Common myeloid progenitor, CD34-positive (primary cell): ENCODE results near the gene PLTP.

ENCODE experiments used
- CTCF ChIA-PET: fragments of 350-600 bp; sonication (Branson Sonifier 250); formaldehyde crosslinking; loops from one replicate; lab custom pipeline; 2021; ENCODE audit warnings: antibody characterized with exemption; lab: Charles Lee
- POLR2A ChIA-PET: fragments of 350-600 bp; sonication (Branson Sonifier 250); formaldehyde crosslinking; loops from one replicate; lab custom pipeline; 2021; ENCODE audit warnings: antibody characterized with exemption; lab: Charles Lee
- DNase-seq, 3 donors: peaks; one replicate each; pipeline versions ENCODE4 v3.0.0 to v3.0.0-alpha.2; 2013
- H3K27ac ChIP-seq, 2 experiments: 1 replicate in 1 of 2; 2 replicates in 1 of 2; pipeline ENCODE4 v1.7.0; 2013; ENCODE audit warnings: inconsistent platforms in 2 of 2, low read length in 2 of 2, mild to moderate bottlenecking in 2 of 2, low read depth in 1 of 2, moderate library complexity in 1 of 2; ENCODE audit not compliant: severe bottlenecking in 2 of 2, insufficient read depth in 1 of 2, poor library complexity in 1 of 2
- H3K27me3 ChIP-seq, 5 experiments: replicated peaks in 2 of 5; 1 replicate in 3 of 5; 2 replicates in 2 of 5; pipeline versions ENCODE4 v1.6.1 to v1.7.0; 2013; ENCODE audit warnings: low read length in 4 of 5, mild to moderate bottlenecking in 2 of 5, moderate library complexity in 2 of 5, inconsistent platforms in 1 of 5; ENCODE audit not compliant: insufficient read depth in 5 of 5, control insufficient read depth in 4 of 5
- H3K36me3 ChIP-seq, 4 experiments: 1 replicate in 2 of 4; 2 replicates in 2 of 4; pipeline versions ENCODE4 v1.6.1 to v1.7.0; 2013; ENCODE audit warnings: low read length in 3 of 4, control low read depth in 1 of 4, mild to moderate bottlenecking in 1 of 4; ENCODE audit not compliant: control insufficient read depth in 4 of 4, insufficient read depth in 4 of 4
- H3K4me1 ChIP-seq, 4 experiments: 1 replicate in 3 of 4; 2 replicates in 1 of 4; pipeline versions ENCODE4 v1.6.1 to v1.7.1; 2013; ENCODE audit warnings: low read length in 3 of 4, mild to moderate bottlenecking in 3 of 4, control low read depth in 1 of 4, inconsistent platforms in 1 of 4, moderate library complexity in 1 of 4; ENCODE audit not compliant: control insufficient read depth in 4 of 4, insufficient read depth in 4 of 4; ENCODE audit errors: control extremely low read depth in 1 of 4
- H3K4me3 ChIP-seq, 7 experiments: 1 replicate in 4 of 7; 2 replicates in 3 of 7; pipeline versions ENCODE4 v1.5.1 to v1.7.0; 2013; ENCODE audit warnings: mild to moderate bottlenecking in 7 of 7, low read length in 6 of 7, moderate library complexity in 6 of 7, inconsistent platforms in 2 of 7, low read depth in 2 of 7, control low read depth in 1 of 7; ENCODE audit not compliant: insufficient read depth in 4 of 7, control insufficient read depth in 1 of 7; ENCODE audit errors: extremely low read depth in 1 of 7
- H3K9me3 ChIP-seq, 5 experiments: 1 replicate in 4 of 5; 2 replicates in 1 of 5; pipeline versions ENCODE4 v1.6.1 to v1.7.1; 2013; ENCODE audit warnings: low read length in 4 of 5, mild to moderate bottlenecking in 2 of 5, inconsistent platforms in 1 of 5, low read depth in 1 of 5, moderate library complexity in 1 of 5; ENCODE audit not compliant: control insufficient read depth in 4 of 5, insufficient read depth in 2 of 5; ENCODE audit errors: control extremely low read depth in 1 of 5
- WGBS: methylation state at CpG from one replicate; pipeline ENCODE4 v1.1.5; 2013; ENCODE audit not compliant: insufficient coverage; 5-methylcytosine and 5-hydroxymethylcytosine counted together

PLTP gene

DNA sequence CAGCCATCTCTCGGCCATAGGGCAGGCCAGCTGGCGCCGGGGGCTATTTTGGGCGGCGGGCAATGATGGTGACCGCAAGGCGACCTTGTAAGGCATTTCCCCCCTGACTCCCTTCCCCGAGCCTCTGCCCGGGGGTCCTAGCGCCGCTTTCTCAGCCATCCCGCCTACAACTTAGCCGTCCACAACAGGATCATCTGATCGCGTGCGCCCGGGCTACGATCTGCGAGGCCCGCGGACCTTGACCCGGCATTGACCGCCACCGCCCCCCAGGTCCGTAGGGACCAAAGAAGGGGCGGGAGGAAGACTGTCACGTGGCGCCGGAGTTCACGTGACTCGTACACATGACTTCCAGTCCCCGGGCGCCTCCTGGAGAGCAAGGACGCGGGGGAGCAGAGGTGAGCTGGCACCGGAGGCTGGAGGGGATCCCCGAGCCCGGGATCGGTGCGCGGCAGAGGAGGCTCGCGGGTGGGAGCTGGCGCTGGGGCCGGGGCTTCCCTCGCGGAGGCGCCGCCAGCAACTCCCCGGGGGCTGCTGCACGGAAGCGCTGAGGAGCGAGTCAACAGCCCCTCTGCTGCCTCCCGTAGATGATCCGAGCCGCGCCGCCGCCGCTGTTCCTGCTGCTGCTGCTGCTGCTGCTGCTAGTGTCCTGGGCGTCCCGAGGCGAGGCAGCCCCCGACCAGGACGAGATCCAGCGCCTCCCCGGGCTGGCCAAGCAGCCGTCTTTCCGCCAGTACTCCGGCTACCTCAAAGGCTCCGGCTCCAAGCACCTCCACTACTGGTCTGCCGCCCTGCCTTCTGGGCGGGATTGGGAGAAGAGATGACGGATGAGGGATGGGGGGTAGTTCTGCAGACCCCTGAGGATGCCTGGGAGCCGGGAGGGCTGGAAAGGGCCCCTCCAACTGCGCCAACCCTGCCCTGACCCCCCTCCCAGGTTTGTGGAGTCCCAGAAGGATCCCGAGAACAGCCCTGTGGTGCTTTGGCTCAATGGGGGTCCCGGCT lies 20.7 kb downstream of the PLTP start, which contains the start of the genes CTSA and NEURL2:
CTSA (plus strand) TSS at position 351 of the 999 bp plus-strand sequence; CDS start at position 585, 234 bp downstream.
NEURL2 (minus strand) TSS at position 224 of the 999 bp plus-strand sequence; CDS start at position 7, 217 bp downstream.
- WGBS, result under 1% methylated on average over 58 of the region's 78 CpGs
- no peaks in the 10 kb centered on the region for H3K9me3 ChIP-seq
- H3K27me3 ChIP-seq, result no peaks in the 10 kb centered on the region
- peak within 1 kb of the TSS; percentile 52 to 86 (median 80) for H3K4me3 ChIP-seq
- H3K36me3 ChIP-seq, result peaks cover 7 to 53% (median 31%) of the 10 kb centered on the region in 4 experiments
- peaks cover 8 to 49% (median 41%) of the 10 kb centered on the region in 4 experiments for H3K4me1 ChIP-seq
- peak; percentile 74 to 81 (median 79) for DNase-seq
- peak within 1 kb of the TSS; percentile 25 to 70 for H3K27ac ChIP-seq
- CTCF ChIA-PET, result interaction anchor here (0.5 to 5.8 kb wide), 13 partner anchors 10 to 91 kb away, joined by 3 to 30 read pairs (median 11); partner anchors contain the start of genes PLTP, ZNF335 and ZSWIM1
- POLR2A ChIA-PET, result interaction anchor here (1.0 to 2.7 kb wide), 4 partner anchors 10 to 70 kb away, joined by 3 to 12 read pairs (median 7); partner anchors contain the start of genes PCIF1, PLTP and ZSWIM1

DNA sequence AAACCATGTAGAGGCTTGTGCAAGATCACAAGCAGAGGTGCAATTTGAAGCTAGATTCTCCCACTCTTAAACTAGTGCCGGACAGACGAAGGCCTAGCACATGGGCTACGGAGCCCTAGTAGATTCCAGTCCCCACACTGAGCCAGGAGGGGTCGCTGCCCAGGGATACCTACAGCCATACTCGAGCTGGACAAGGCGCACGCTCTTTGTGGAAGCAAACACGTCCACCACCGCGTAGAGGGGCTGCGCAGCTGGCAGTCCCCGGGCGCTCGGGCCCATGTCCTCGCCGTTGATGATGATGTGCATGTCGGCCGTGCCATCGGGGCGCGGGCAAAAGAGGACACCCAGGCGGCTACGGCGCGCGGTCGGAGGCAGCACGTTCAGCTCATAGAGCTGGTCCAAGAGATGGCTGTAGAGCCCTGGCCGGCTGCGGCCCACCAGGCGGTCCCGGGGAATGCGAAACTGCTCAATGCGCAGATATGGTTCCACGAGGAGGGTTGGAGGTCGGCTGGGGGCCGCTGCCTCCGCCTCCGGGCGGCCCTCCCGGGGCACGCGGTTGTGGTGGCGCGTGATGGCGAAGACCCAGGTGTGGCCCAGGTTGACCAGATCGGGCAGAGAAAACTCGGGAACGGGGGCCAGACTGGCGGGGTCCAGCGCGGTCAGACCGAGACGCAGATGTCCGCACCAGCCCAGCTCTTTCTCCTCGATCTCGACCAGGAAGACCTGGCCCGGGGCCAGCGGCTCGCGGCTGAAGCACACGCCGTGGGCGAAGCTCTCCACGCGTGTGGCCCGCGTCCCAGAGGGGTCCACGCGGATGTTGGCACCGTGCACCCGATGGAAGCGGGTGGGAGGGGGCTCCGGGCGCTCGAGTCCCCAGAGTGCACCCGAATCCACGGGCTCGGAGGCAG lies 21.6 kb downstream of the PLTP start:
- CTCF ChIA-PET, result interaction anchor here (0.8 to 5.8 kb wide), 19 partner anchors 8 to 91 kb away, joined by 3 to 30 read pairs (median 4); partner anchors contain the start of genes ACOT8, PLTP, ZNF335 and ZSWIM1
- POLR2A ChIA-PET, result interaction anchor here (0.5 to 2.7 kb wide), 8 partner anchors 9 to 212 kb away, joined by 3 to 12 read pairs (median 4); partner anchors contain the start of genes PCIF1, PLTP and ZSWIM1
- Histone ChIP-seq H3K36me3 (peaks cover 4 to 48% (median 30%) of the 10 kb centered on the region in 4 experiments), H3K27me3 (no peaks in the 10 kb centered on the region), H3K9me3 (no peaks in the 10 kb centered on the region), H3K27ac (peak overlapping the region in 1 of 2 experiments; percentile 70), H3K4me1 (peaks cover 10 to 58% (median 47%) of the 10 kb centered on the region in 4 experiments), H3K4me3 (peak overlapping the region; percentile 52 to 86 (median 80))
- peak; percentile 70 to 82 (median 81) for DNase-seq
- WGBS, result under 1% methylated on average over 69 of the region's 79 CpGs

GRCh38 chr20:45888681-45889080 lies 23.3 kb downstream of the PLTP start:
- Histone ChIP-seq H3K36me3 (peaks cover 3 to 39% (median 30%) of the 10 kb centered on the region in 4 experiments), H3K27me3 (no peaks in the 10 kb centered on the region), H3K9me3 (no peaks in the 10 kb centered on the region), H3K27ac (no peak overlapping the region), H3K4me1 (peaks cover 12 to 72% (median 60%) of the 10 kb centered on the region in 4 experiments), H3K4me3 (no peak overlapping the region)
- WGBS, result 89% methylated on average over 3 of the region's 3 CpGs
- POLR2A ChIA-PET, result interaction anchor here (0.6 kb wide), 1 partner anchor 32 kb away, joined by 3 read pairs; no protein-coding TSS in a partner anchor
- CTCF ChIA-PET, result interaction anchor here (0.9 to 5.8 kb wide), 8 partner anchors 7 to 89 kb away, joined by 3 to 30 read pairs (median 12); partner anchors contain the start of genes ZNF335 and ZSWIM1
- no peak for DNase-seq

- CTCF ChIA-PET, result interaction anchor here (1.2 to 1.7 kb wide), 3 partner anchors 9 to 78 kb away, joined by 3 read pairs; no protein-coding TSS in a partner anchor
- no peaks in the 10 kb centered on the region for H3K9me3 ChIP-seq
- DNase-seq, result no peak
- H3K27ac ChIP-seq, result peak within 1 kb of the TSS in 1 of 2 experiments; percentile 64
- WGBS, result 100% methylated on average over 8 of the region's 8 CpGs
- H3K4me1 ChIP-seq, result peaks cover 10 to 70% (median 59%) of the 10 kb centered on the region in 4 experiments
- no peak within 1 kb of the TSS for H3K4me3 ChIP-seq
- POLR2A ChIA-PET, result no interaction called here
- H3K36me3 ChIP-seq, result peaks cover 5 to 46% (median 35%) of the 10 kb centered on the region in 4 experiments
- H3K27me3 ChIP-seq, result no peaks in the 10 kb centered on the region
These were observed 24.6 kb downstream of the PLTP start, which contains the start of gene SPATA25 for GRCh38 chr20:45887346-45887715. Gene SPATA25 (minus strand): TSS chr20:45887622. CDS start chr20:45887590, 32 bp downstream.

GRCh38 chr20:45886590-45887345 lies 25.2 kb downstream of the PLTP start:
- POLR2A ChIA-PET, result no interaction called here
- peaks cover 4 to 70% (median 58%) of the 10 kb centered on the region in 4 experiments for H3K4me1 ChIP-seq
- H3K9me3 ChIP-seq, result no peaks in the 10 kb centered on the region
- DNase-seq, result no peak
- H3K27ac ChIP-seq, result peak overlapping the region in 1 of 2 experiments; percentile 64
- CTCF ChIA-PET, result interaction anchor here (1.1 to 1.7 kb wide), 4 partner anchors 10 to 78 kb away, joined by 3 to 4 read pairs (median 3); no protein-coding TSS in a partner anchor
- no peak overlapping the region for H3K4me3 ChIP-seq
- peaks cover 5 to 47% (median 35%) of the 10 kb centered on the region in 4 experiments for H3K36me3 ChIP-seq
- 96% methylated on average over 16 of the region's 19 CpGs for WGBS
- H3K27me3 ChIP-seq, result no peaks in the 10 kb centered on the region
